Mononuclear cell (primary cell): ENCODE results near the gene SSTR3. TPM values are rescaled to one million over a fixed set of nuclear protein-coding genes. Genes with fewer than 3 reads are reported as not detected.

Experiments
- H3K27me3 ChIP-seq: 2 replicates; pipeline ENCODE4 v1.6.0; 2011; ENCODE audit warnings: low read length, control low read depth; ENCODE audit not compliant: insufficient read depth
- H3K4me1 ChIP-seq: 2 replicates; pipeline ENCODE4 v1.5.1; 2011; ENCODE audit warnings: mild to moderate bottlenecking, low read length, control low read depth; ENCODE audit not compliant: insufficient read depth
- H3K4me3 ChIP-seq: 2 replicates; pipeline ENCODE4 v1.5.1; 2011; ENCODE audit warnings: mild to moderate bottlenecking, low read length, moderate library complexity
- H3K9me3 ChIP-seq: 2 replicates; pipeline ENCODE4 v1.5.1; 2011; ENCODE audit warnings: low read depth, mild to moderate bottlenecking, control low read depth, low read length
- total RNA-seq: library from RNA; depleted of rRNA; stranded (reverse); fragments of >200 nt; gene quantifications from one replicate; pipeline ENCODE4 v1.2.3, GENCODE V29; 2012

SSTR3 gene
- total RNA-seq, 1 donor = 2.4 TPM

GRCh38 chr22:37225481-37225880, 13.2 kb upstream of the SSTR3 start:
- Histone ChIP-seq H3K4me1 (peaks cover 93% of the 10 kb centered on the region), H3K9me3 (no peaks in the 10 kb centered on the region), H3K4me3 (no peak overlapping the region), H3K27me3 (no peaks in the 10 kb centered on the region)

- Histone ChIP-seq H3K9me3 (no peaks in the 10 kb centered on the region), H3K4me3 (no peak overlapping the region), H3K27me3 (no peaks in the 10 kb centered on the region), H3K4me1 (peaks cover 94% of the 10 kb centered on the region)
Observed at GRCh38 chr22:37224757-37225420, 12.6 kb upstream of the SSTR3 start.

GRCh38 chr22:37223965-37224551, 11.8 kb upstream of the SSTR3 start:
- no peaks in the 10 kb centered on the region for H3K9me3 ChIP-seq
- H3K4me3 ChIP-seq = no peak overlapping the region
- H3K4me1 ChIP-seq = peaks cover 94% of the 10 kb centered on the region
- no peaks in the 10 kb centered on the region for H3K27me3 ChIP-seq

- Histone ChIP-seq H3K27me3 (no peaks in the 10 kb centered on the region), H3K4me1 (peaks cover 93% of the 10 kb centered on the region), H3K4me3 (no peak overlapping the region), H3K9me3 (no peaks in the 10 kb centered on the region)
Observed at GRCh38 chr22:37222440-37222971, 10.2 kb upstream of the SSTR3 start.

- H3K9me3 ChIP-seq = no peaks in the 10 kb centered on the region
- H3K4me3 ChIP-seq = no peak overlapping the region
- H3K4me1 ChIP-seq = peaks cover 94% of the 10 kb centered on the region
- no peaks in the 10 kb centered on the region for H3K27me3 ChIP-seq
Observed at GRCh38 chr22:37221424-37222333, 9.4 kb upstream of the SSTR3 start.

GRCh38 chr22:37220543-37220981, 8.3 kb upstream of the SSTR3 start:
- Histone ChIP-seq H3K9me3 (no peaks in the 10 kb centered on the region), H3K4me1 (peaks cover 83% of the 10 kb centered on the region), H3K27me3 (no peaks in the 10 kb centered on the region), H3K4me3 (no peak overlapping the region)

GRCh38 chr22:37219533-37219932, 7.3 kb upstream of the SSTR3 start:
- no peak overlapping the region for H3K4me3 ChIP-seq
- H3K4me1 ChIP-seq = peaks cover 72% of the 10 kb centered on the region
- H3K9me3 ChIP-seq = no peaks in the 10 kb centered on the region
- no peaks in the 10 kb centered on the region for H3K27me3 ChIP-seq

- no peaks in the 10 kb centered on the region for H3K27me3 ChIP-seq
- H3K4me1 ChIP-seq = peaks cover 66% of the 10 kb centered on the region
- no peak overlapping the region for H3K4me3 ChIP-seq
- no peaks in the 10 kb centered on the region for H3K9me3 ChIP-seq
Observed at GRCh38 chr22:37218771-37219411, 6.6 kb upstream of the SSTR3 start.

- Histone ChIP-seq H3K4me3 (no peak overlapping the region), H3K27me3 (no peaks in the 10 kb centered on the region), H3K4me1 (peaks cover 61% of the 10 kb centered on the region), H3K9me3 (no peaks in the 10 kb centered on the region)
Observed at GRCh38 chr22:37218399-37218770, 6.1 kb upstream of the SSTR3 start.

GRCh38 chr22:37215890-37216289, 3.6 kb upstream of the SSTR3 start:
- Histone ChIP-seq H3K27me3 (no peaks in the 10 kb centered on the region), H3K4me3 (no peak overlapping the region), H3K9me3 (no peaks in the 10 kb centered on the region), H3K4me1 (peaks cover 36% of the 10 kb centered on the region)

- peaks cover 24% of the 10 kb centered on the region for H3K4me1 ChIP-seq
- H3K9me3 ChIP-seq = no peaks in the 10 kb centered on the region
- no peaks in the 10 kb centered on the region for H3K27me3 ChIP-seq
- H3K4me3 ChIP-seq = no peak overlapping the region
Observed at GRCh38 chr22:37214731-37215030, 2.4 kb upstream of the SSTR3 start.

- Histone ChIP-seq H3K4me3 (no peak overlapping the region), H3K4me1 (peaks cover 18% of the 10 kb centered on the region), H3K9me3 (no peaks in the 10 kb centered on the region), H3K27me3 (no peaks in the 10 kb centered on the region)
Observed at GRCh38 chr22:37213941-37214730, 1.9 kb upstream of the SSTR3 start.

- no peaks in the 10 kb centered on the region for H3K9me3 ChIP-seq
- H3K4me3 ChIP-seq = no peak overlapping the region
- peaks cover 10% of the 10 kb centered on the region for H3K4me1 ChIP-seq
- H3K27me3 ChIP-seq = no peaks in the 10 kb centered on the region
Observed at GRCh38 chr22:37213218-37213855, 1.1 kb upstream of the SSTR3 start.

GRCh38 chr22:37211866-37212173, 457 bp downstream of the SSTR3 start:
- H3K4me1 ChIP-seq = peaks cover 15% of the 10 kb centered on the region
- H3K9me3 ChIP-seq = no peaks in the 10 kb centered on the region
- no peaks in the 10 kb centered on the region for H3K27me3 ChIP-seq
- no peak overlapping the region for H3K4me3 ChIP-seq
